ENCODE data around the gene SEPTIN5.
A peak's percentile ranks its signal among the peaks of the same experiment; 100 is the strongest.

The SEPTIN5 gene

DNA sequence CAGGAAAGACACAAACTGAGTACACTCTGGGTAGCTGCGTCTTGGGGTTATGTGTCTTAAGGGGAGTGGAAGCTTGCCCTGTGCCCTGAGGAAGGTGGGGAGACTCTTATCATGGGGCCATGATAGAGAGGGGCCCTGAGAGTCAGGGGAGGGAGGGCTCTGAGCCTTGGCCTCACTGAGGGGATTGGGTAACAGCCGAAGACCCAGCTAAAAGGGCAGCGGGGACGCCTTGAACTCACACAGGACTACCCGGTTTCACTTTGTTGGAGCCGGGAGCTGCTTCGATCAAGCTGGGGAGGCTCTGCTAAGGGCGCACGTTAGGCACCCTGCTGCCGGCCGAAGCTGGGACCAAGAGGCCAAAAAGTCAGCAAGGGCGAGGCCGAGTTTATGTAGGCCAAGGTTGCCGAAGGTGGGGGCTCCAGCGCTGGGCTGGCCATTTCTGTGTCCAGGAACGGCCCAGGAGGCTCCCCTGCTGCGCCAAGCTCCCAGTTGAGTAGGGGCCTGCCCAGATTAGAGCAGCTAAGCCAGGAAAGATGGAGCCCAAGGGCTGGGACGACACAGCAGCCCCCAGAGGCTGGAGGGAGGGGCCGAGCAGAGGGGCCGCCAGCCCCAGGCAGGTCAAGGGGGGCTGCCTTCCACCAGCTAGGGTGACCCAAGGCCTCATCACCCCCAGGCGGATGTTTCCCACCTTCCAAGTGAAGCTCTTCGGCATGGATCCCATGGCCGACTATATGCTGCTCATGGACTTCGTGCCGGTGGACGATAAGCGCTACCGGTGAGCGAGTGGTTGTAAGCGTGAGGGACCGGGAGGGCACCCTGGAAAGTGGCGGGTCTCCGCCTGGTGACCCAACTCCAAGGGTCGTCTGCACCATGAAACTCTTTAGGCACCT is 48.5 kb downstream of the SEPTIN5 start:
- no peak for DNase-seq

DNA sequence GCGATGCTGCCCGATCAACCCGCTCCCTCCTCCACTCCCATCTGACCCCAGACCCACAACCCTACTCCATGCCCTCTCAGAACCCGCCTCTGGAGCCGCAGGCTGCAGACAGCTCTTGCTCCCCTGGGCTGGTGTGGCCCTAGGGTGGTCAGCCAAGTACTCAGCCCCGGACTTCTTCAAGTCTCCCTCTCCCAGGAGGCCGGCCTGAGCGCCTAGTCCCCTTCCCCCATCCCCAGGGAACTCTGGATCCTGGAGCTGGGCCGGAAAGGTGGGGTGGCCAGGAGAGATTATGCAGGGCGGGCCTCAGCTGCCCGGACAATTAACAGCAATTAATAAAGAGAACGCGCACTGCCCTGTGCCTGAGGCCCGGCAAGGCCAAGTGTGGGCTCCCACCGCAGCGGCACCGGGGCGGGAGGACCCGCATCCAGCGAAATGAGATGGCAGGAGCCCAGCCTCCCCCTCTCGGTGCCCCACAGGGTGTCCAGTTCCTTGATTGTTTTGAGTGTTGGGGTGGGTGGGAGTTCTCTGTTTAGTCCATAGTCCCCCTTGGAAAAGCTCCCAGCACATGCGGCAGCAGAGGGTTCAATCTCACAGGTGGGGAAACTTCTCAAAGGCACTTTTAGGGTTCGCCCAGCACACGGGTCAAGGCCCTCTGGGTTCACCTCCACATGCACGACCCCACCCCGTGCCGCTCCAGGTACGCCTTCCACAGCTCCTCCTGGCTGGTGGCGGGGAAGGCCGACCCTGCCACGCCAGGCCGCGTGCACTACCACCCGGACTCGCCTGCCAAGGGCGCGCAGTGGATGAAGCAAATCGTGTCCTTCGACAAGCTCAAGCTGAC is 49.4 kb downstream of the SEPTIN5 start:
- no peak for DNase-seq

DNA sequence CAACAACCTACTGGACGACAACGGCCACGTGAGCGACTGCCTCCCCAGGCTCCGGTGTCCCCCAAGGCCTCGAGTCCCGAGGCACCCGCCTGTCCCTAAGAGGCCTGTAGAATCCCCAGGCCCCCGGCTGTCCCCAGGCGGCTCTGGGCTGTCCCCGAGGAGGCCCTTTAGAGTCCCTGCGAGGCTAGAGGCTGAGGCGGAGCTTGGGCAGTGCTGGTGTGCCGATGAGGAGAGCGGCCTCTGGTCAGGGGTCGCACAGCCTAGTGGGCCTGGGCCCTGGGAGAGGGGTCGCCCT is 49.9 kb downstream of the SEPTIN5 start:
- no peak for DNase-seq

DNA sequence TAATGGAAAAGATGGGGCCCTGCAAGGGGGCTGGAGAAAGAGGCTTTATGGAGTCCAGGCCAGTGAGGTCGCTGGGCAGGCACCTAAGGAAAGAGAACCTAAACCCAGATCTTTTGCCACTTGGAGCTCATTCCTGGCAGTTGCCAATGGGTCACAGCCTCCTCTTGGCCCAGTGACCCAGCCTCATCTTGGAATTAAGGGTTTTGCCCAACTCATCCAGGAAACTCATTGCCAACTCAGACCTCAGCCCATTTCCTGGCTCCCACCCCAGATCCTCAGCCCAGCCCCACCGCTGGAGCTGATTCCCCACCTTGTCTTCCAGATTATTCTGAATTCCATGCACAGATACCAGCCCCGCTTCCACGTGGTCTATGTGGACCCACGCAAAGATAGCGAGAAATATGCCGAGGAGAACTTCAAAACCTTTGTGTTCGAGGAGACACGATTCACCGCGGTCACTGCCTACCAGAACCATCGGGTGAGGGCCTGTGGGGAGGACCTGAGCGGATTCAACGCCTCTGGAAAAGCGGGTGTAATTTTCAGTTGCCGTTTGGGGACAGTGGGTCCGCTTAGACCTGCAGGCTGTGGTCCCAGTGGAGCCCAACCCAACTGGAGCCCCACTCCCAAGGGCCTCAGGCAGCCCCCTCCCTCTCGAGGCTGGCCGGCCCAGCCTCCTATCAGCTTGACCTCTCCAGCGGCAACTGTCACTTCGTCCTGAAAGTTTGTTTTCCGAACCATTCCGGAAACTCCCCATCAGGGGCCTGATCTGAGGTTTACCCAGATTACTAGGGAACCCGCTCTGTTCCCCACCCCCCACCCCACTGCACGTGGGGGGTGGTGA is 50.6 kb downstream of the SEPTIN5 start:
- DNase-seq: no peak

DNA sequence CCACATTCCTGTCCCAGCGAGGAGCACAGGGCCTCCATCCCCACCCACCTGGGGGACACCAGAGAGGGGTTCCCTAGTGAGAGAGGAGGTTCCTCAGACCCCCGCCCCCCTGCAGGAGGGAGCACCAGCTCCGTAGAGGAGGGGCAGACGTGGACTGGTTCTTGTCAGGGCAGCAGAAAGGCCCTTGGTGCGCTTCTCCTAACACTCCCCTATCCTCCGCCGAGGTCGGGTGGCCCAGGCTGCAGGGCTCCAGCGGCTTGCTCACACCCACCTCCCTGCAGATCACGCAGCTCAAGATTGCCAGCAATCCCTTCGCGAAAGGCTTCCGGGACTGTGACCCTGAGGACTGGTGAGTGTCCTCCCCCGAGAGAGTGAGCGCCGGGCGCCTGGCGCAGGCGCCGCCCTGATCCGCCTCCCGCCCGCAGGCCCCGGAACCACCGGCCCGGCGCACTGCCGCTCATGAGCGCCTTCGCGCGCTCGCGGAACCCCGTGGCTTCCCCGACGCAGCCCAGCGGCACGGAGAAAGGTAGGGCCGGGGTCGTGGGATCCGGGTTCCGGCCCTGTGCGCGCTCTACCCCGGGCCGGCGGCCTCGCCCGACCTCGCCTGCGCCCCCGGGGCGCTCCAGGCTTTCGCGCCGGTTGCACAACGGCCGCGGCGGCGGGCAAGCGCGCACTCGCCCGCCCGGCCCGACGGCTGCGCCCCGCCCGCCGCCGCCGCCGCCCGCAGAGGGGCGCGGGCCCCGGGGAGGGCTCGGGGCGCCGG is 51.4 kb downstream of the SEPTIN5 start:
- no peak for DNase-seq

DNA sequence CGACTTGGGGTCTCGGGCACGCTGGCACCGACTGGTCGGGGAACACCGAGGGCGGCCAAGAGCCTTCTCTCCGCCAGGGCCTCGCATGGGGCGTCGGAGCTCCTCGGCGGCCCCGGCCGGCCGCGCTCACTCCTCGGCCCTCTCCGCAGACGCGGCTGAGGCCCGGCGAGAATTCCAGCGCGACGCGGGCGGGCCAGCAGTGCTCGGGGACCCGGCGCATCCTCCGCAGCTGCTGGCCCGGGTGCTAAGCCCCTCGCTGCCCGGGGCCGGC is 51.9 kb downstream of the SEPTIN5 start:
- DNase-seq: no peak

DNA sequence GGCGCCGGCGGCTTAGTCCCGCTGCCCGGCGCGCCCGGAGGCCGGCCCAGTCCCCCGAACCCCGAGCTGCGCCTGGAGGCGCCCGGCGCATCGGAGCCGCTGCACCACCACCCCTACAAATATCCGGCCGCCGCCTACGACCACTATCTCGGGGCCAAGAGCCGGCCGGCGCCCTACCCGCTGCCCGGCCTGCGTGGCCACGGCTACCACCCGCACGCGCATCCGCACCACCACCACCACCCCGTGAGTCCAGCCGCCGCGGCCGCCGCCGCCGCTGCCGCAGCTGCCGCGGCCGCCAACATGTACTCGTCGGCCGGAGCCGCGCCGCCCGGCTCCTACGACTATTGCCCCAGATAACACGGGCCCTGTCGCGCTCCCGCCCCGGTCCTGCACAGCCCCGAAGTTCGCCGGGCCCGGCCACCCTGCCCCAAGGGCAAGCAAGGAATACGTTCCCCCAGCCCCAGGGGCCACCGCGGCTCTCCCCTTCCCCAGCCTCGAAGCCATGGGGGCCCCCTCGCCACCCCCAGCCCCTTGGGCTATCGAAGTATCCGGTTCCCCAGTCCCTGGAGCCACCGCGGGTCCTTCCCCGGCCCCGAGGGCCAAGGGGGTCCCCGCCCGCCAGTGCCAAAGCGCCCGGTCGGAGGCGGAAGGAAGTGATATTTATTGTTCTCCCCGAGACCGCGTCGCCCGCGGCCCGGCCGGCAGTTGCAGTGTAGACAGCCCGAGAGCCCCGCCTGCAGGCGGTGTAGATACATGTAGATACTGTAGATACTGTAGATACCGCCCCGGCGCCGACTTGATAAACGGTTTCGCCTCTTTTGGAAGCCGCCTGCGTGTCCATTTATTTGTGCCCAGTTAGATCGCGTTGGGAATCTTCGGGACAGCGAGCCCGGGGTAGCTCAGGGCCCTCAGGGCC is 52.5 kb downstream of the SEPTIN5 start:
- DNase-seq: peak; percentile 34

DNA sequence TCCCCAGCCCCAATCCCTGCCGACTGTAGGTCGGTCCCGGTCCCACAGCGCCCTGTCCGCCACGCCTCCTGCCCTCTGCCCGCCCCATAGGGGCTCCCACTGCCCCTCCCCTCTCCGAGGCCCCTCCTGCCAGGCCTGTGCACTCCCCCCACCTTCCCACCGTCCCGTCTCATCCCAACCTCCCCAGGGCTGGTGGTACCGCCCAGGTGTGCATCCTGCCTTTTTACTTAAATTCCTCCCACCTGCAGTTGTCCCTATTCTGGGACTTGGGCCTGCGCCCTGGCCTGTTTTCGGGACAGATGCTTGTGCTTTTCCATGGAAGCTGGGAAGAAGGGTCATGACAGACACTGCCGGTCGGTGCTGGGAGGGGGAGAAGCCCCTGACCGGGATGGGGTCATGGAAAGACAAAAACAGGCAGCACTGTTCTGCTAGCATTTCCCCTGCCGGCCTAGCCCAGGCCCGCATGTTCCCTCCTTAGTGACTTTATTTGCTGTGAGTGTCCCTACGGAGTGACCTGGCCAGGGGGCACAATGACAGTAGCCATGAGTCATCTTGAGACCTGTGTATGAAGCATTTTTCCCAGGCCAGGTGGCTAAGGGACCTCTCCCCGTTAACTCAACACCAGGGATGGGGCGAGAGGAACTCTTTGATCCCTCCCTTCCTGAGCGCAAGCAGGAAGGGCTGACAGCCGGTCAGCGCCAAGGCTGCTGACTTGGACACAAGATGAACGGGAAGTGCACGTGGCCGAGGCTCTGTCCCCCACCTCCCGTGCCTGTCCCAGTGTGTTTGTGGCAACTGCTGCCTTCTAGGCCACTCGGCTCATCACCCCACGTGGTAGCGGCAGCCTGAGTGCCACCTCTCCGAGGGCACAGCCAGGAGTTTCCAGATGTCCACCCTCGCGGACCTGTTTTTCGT is 53.4 kb downstream of the SEPTIN5 start:
- no peak for DNase-seq

DNA sequence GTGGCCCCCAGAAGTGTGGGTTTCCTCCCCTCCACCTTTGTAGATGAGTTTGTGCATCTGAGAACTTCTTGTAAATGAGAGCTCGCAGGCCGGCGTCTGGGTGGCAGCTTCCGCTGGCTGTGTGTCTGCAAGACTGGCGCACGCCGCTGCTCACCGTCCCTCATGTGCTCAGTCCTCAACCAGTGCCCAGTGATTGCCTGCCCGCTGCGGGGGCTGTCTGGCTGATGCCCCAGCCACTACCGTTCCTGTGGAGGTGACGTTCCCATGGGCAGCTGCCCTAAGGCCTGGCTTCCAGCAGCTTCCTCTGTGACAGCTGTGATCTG is 55.1 kb downstream of the SEPTIN5 start:
- DNase-seq: no peak

DNA sequence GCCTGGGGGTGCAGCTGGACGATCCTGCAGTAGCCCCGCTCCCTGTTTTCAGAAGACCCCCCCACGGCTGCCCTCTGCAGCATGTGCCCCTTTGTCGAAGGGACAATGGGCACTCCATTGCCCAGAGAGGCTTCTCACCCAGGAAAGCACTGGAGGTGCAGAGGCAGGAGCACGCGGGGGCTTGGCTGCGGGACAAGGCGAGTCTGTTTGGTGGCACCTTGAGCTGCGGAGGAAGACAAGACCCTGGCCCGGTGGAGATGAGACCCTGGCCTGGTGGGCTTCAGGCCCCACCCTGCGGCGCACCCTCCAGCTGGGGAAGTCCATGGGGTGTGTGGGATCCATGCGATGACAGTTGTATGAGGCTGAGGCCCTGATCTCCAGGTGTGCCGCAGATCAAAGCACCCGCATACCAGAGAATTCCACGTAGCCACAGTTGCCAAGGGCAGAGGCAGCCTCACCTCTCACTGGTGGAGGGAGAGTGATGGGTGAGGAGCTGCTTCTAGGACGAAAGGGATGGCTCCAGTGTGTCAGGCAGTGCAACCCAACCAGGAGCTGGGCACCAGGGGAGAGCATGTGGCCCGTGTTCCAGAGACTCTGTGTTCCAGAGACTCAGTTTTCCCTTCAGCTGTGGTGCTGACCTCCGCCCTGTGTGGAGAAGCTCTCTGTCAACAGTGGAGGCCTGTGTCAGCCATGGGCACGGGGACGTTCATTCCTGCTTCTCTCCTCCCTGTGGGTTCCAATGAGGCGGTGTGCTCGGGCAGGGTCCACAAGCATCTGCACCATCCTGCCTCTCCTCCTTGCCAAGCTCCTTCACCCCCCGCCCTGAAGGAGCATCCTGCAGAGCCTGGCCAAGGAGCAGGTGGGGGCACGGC is 56.3 kb downstream of the SEPTIN5 start:
- DNase-seq: no peak

DNA sequence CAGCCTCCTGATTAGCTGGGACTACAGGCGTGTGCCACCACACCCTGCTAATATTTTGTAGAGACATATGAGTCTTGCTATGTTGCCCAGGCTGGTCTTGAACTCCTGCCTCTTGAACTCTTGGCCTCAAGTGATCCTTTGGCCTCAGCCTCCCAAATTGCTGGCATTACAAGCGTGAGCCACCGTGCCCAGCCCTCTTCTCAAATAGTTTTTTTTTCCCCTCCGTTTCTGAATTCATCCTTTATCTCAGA is 58.0 kb downstream of the SEPTIN5 start:
- DNase-seq: no peak
